ENCODE data around the gene PLA2G3. TPM values are rescaled to one million over a fixed set of nuclear protein-coding genes. Genes with fewer than 3 reads are reported as not detected.

The PLA2G3 gene
- total and polyA plus RNA-seq, 4 experiments from 2014 or later, result not detected

DNA sequence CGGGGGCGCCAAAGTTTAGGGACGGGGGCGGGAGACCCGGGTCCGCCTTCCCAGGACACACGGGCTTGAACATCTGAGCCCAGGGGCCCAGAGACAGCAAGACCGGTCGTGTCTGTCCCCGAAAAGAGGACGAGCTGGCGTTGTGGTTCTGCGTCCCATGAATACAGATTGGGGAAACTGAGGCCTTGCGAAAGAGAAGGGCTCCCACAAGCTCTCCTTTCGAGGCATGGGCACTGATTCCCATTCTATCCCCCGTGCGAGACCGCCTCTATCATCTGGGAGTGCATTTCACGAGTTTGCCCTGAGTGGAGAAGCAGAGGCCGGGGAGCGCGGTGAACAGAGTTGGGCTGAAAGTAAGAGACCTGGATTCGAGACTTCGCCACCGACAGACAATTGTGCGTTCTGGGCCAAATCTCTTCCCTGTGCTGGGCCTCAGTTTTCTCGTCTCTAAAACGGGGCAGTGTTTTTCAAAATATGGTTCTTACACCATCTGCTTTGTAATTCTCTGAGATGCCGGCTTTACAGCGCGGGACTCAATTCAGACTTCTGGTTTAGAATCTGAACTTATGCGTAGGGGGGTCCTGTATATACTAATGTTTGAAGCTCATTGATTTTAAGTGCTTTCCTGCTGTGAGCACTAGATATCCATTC is 20.1 kb upstream of the PLA2G3 start:
- Mint-ChIP-seq H3K9me3 (no peaks in the 10 kb centered on the region), H3K4me3 (peak overlapping the region; percentile 96 to 100 (median 99)), H3K36me3 (peaks cover 4 to 18% of the 10 kb centered on the region in 2 donors), H3K27ac (peak overlapping the region; percentile 89 to 100 (median 99)), H3K27me3 (peaks cover 0 to 1% of the 10 kb centered on the region in 2 donors), H3K4me1 (peaks cover 25 to 46% (median 31%) of the 10 kb centered on the region in 4 donors)
- DNase-seq, result peak in 3 of 5 donors; percentile 2 to 14 (median 12)
- CTCF ChIA-PET (ENCODE audit: partially characterized antibody), result interaction anchor here (0.9 to 2.7 kb wide), 5 partner anchors 49 to 153 kb away, joined by 3 to 13 read pairs (median 4); partner anchors contain the start of gene LIMK2
- H3K27ac ChIP-seq (ENCODE audit: low read depth, low read length), result peak overlapping the region; percentile 79
- H3K27me3 ChIP-seq (ENCODE audit: insufficient read depth, low read length), result no peaks in the 10 kb centered on the region
- H3K9me3 ChIP-seq (ENCODE audit: control insufficient read depth in 1 of 2, low read length in 2 of 2), result no peaks in the 10 kb centered on the region
- peaks cover 23% of the 10 kb centered on the region for H3K4me1 ChIP-seq (ENCODE audit: insufficient read depth, low read length)
- intact Hi-C loops (cut with micrococcal nuclease), result loop anchor here (2.0 to 5.0 kb wide), 2 partner anchors 52 to 53 kb away; partner anchors contain the start of genes LIMK2 and SELENOM
- POLR2A ChIA-PET (ENCODE audit: partially characterized antibody), result interaction anchor here (0.6 to 4.3 kb wide), 13 partner anchors 11 to 736 kb away, joined by 3 to 37 read pairs (median 4); partner anchors contain the start of genes LIMK2, MORC2, PIK3IP1 and SELENOM
- H3K4me3 ChIP-seq (ENCODE audit: low read length in 2 of 2), result peak overlapping the region; percentile 71 to 90
- no peaks in the 10 kb centered on the region for H3K36me3 ChIP-seq (ENCODE audit: insufficient read depth, low read length)

DNA sequence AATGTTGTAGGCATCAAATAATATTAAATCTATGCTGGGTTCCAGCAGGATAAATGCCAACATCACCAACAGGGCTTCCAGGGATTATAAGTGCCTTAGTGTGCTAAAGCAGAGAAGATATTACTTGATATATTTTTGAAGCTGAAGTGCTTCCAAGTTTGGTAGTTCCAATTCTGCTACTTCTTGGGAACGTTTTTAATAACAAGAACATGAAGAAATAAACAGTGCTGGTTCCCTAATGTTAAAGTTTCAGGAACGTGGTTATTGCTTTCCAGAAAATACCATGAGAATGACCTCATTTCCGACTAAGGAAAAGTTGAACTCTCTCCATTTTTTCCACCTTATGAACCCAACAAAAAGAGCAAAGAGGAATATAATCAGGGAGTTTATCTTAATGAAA is 15.1 kb upstream of the PLA2G3 start:
- Histone ChIP-seq H3K27ac (ENCODE audit: low read depth, low read length) (no peak overlapping the region), H3K27me3 (ENCODE audit: insufficient read depth, low read length) (no peaks in the 10 kb centered on the region), H3K9me3 (ENCODE audit: control insufficient read depth in 1 of 2, low read length in 2 of 2) (no peaks in the 10 kb centered on the region), H3K4me1 (ENCODE audit: insufficient read depth, low read length) (peaks cover 1% of the 10 kb centered on the region), H3K4me3 (ENCODE audit: low read length in 2 of 2) (no peak overlapping the region), H3K36me3 (ENCODE audit: insufficient read depth, low read length) (no peaks in the 10 kb centered on the region)
- H3K36me3 Mint-ChIP-seq, result peaks cover 0 to 2% of the 10 kb centered on the region in 2 donors
- ChIA-PET POLR2A (ENCODE audit: partially characterized antibody) (interaction anchor here (0.8 kb wide), 1 partner anchor 48 kb away, joined by 3 read pairs; the partner anchor contains the start of gene SELENOM), CTCF (ENCODE audit: partially characterized antibody) (no interaction called here)
- no peak overlapping the region for H3K27ac Mint-ChIP-seq
- intact Hi-C loops (cut with micrococcal nuclease), result no loop called here
- peak overlapping the region in 1 of 8 donors; percentile 36 for H3K4me3 Mint-ChIP-seq
- no peaks in the 10 kb centered on the region for H3K9me3 Mint-ChIP-seq
- DNase-seq, result no peak
- peaks cover 3 to 5% of the 10 kb centered on the region in 2 donors for H3K27me3 Mint-ChIP-seq
- H3K4me1 Mint-ChIP-seq, result peaks cover 0 to 13% (median 7%) of the 10 kb centered on the region in 4 donors

DNA sequence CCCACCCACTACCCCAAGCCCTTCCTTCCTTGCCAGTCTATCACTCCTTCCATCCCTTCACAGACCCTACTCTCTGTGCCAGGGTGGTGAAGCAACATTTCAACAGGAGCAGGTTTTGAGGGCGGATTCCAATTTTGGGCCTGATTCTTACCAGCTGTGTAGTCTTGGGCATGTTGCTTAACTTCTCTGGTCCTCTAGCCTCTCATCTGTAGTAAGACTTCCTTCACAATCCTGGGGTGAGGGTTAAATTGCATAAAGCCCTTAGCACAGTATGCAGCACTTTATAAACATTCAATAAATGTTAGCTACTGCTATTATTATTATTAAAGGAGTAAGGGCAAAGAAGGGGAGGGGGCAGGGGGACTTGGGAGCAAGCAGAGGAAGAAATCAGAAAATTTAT is 14.7 kb upstream of the PLA2G3 start:
- Histone ChIP-seq H3K4me3 (ENCODE audit: low read length in 2 of 2) (no peak overlapping the region), H3K4me1 (ENCODE audit: insufficient read depth, low read length) (no peaks in the 10 kb centered on the region), H3K9me3 (ENCODE audit: control insufficient read depth in 1 of 2, low read length in 2 of 2) (no peaks in the 10 kb centered on the region), H3K27ac (ENCODE audit: low read depth, low read length) (no peak overlapping the region), H3K27me3 (ENCODE audit: insufficient read depth, low read length) (no peaks in the 10 kb centered on the region), H3K36me3 (ENCODE audit: insufficient read depth, low read length) (no peaks in the 10 kb centered on the region)
- ChIA-PET CTCF (ENCODE audit: partially characterized antibody) (no interaction called here), POLR2A (ENCODE audit: partially characterized antibody) (no interaction called here)
- DNase-seq, result no peak
- H3K36me3 Mint-ChIP-seq, result peaks cover 0 to 1% of the 10 kb centered on the region in 2 donors
- no peak overlapping the region for H3K4me3 Mint-ChIP-seq
- peaks cover 4 to 6% of the 10 kb centered on the region in 2 donors for H3K27me3 Mint-ChIP-seq
- H3K27ac Mint-ChIP-seq, result no peak overlapping the region
- H3K9me3 Mint-ChIP-seq, result no peaks in the 10 kb centered on the region
- intact Hi-C loops (cut with micrococcal nuclease), result no loop called here
- peaks cover 0 to 11% (median 4%) of the 10 kb centered on the region in 4 donors for H3K4me1 Mint-ChIP-seq

DNA sequence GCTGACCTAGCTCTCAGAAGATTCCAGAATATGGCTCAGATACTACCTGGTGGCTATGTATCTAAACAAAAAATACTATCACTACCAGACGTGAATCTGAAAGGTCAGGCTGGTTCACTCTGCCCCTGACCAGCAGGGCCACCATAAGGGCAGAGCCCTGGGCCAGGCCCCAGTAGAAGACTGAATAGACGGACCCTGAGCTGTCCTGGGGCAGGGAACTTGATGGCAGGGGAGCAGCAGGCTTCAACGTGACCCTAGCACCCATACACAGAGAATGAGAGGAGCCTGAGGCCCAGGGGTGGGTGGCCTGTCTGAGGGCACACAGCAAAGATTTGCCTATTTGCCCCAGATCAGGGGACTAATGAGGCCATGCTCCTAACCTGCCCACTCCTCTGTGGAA is 13.0 kb upstream of the PLA2G3 start:
- Mint-ChIP-seq H3K4me3 (no peak overlapping the region), H3K4me1 (no peaks in the 10 kb centered on the region), H3K27me3 (peaks cover 6 to 7% of the 10 kb centered on the region in 2 donors), H3K9me3 (no peaks in the 10 kb centered on the region), H3K27ac (no peak overlapping the region), H3K36me3 (no peaks in the 10 kb centered on the region)
- intact Hi-C loops (cut with micrococcal nuclease), result no loop called here
- no peaks in the 10 kb centered on the region for H3K9me3 ChIP-seq (ENCODE audit: control insufficient read depth in 1 of 2, low read length in 2 of 2)
- H3K4me3 ChIP-seq (ENCODE audit: low read length in 2 of 2), result no peak overlapping the region
- ChIA-PET CTCF (ENCODE audit: partially characterized antibody) (no interaction called here), POLR2A (ENCODE audit: partially characterized antibody) (no interaction called here)
- DNase-seq, result no peak
- no peaks in the 10 kb centered on the region for H3K4me1 ChIP-seq (ENCODE audit: insufficient read depth, low read length)
- no peak overlapping the region for H3K27ac ChIP-seq (ENCODE audit: low read depth, low read length)
- no peaks in the 10 kb centered on the region for H3K36me3 ChIP-seq (ENCODE audit: insufficient read depth, low read length)
- H3K27me3 ChIP-seq (ENCODE audit: insufficient read depth, low read length), result no peaks in the 10 kb centered on the region

DNA sequence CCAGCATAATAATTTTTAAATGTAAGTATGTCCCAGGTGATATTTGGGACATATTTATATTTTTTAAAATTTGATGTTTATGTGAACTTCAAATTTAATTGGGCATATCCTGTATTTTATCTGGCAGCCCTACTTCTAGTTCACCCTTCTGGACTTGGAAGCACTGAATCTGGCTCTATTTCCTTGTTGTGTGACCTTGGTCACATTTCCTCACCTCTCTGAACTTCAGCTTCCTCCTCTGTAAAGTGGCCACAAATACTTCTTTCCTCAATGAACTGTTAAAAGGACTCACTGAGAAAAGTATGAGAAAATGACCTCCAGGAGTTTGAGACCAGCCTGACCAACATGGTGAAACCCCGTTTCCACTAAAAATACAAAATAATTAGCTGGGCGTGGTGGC is 11.6 kb upstream of the PLA2G3 start:
- Histone ChIP-seq H3K4me3 (ENCODE audit: low read length in 2 of 2) (no peak overlapping the region), H3K4me1 (ENCODE audit: insufficient read depth, low read length) (no peaks in the 10 kb centered on the region), H3K27me3 (ENCODE audit: insufficient read depth, low read length) (no peaks in the 10 kb centered on the region), H3K36me3 (ENCODE audit: insufficient read depth, low read length) (no peaks in the 10 kb centered on the region), H3K9me3 (ENCODE audit: control insufficient read depth in 1 of 2, low read length in 2 of 2) (no peaks in the 10 kb centered on the region), H3K27ac (ENCODE audit: low read depth, low read length) (no peak overlapping the region)
- POLR2A ChIA-PET (ENCODE audit: partially characterized antibody), result no interaction called here
- Mint-ChIP-seq H3K27me3 (peaks cover 6 to 7% of the 10 kb centered on the region in 2 donors), H3K9me3 (peaks cover 0 to 9% (median 1%) of the 10 kb centered on the region in 8 donors), H3K4me3 (no peak overlapping the region), H3K36me3 (no peaks in the 10 kb centered on the region), H3K27ac (no peak overlapping the region), H3K4me1 (no peaks in the 10 kb centered on the region)
- DNase-seq, result no peak
- CTCF ChIA-PET (ENCODE audit: partially characterized antibody), result no interaction called here
- intact Hi-C loops (cut with micrococcal nuclease), result no loop called here

DNA sequence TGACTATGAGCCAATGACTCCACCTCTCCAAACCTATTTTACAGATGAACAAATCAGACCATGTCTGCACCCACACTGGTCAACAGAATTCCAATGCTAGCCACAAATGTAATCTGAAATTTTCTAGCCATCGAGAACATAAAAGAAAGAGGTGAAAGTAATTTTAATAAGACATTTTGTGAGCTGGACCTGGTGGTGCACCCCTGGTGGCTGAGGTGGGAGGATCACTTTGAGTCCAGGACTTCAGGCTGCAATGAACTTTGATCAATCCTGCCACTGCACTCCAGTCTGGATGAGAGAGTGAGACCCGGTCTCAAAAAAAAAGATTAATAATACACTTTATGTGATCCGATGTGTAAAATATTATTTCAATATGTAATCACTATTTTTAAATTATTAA is 10.3 kb upstream of the PLA2G3 start:
- Histone ChIP-seq H3K27me3 (ENCODE audit: insufficient read depth, low read length) (no peaks in the 10 kb centered on the region), H3K36me3 (ENCODE audit: insufficient read depth, low read length) (no peaks in the 10 kb centered on the region), H3K4me3 (ENCODE audit: low read length in 2 of 2) (no peak overlapping the region), H3K4me1 (ENCODE audit: insufficient read depth, low read length) (no peaks in the 10 kb centered on the region), H3K27ac (ENCODE audit: low read depth, low read length) (no peak overlapping the region), H3K9me3 (ENCODE audit: control insufficient read depth in 1 of 2, low read length in 2 of 2) (no peaks in the 10 kb centered on the region)
- ChIA-PET POLR2A (ENCODE audit: partially characterized antibody) (no interaction called here), CTCF (ENCODE audit: partially characterized antibody) (no interaction called here)
- no peak overlapping the region for H3K27ac Mint-ChIP-seq
- H3K27me3 Mint-ChIP-seq, result peaks cover 5 to 7% of the 10 kb centered on the region in 2 donors
- intact Hi-C loops (cut with micrococcal nuclease), result no loop called here
- no peak for DNase-seq
- H3K9me3 Mint-ChIP-seq, result peaks cover 0 to 10% (median 1%) of the 10 kb centered on the region in 8 donors
- no peak overlapping the region for H3K4me3 Mint-ChIP-seq
- no peaks in the 10 kb centered on the region for H3K4me1 Mint-ChIP-seq
- no peaks in the 10 kb centered on the region for H3K36me3 Mint-ChIP-seq

DNA sequence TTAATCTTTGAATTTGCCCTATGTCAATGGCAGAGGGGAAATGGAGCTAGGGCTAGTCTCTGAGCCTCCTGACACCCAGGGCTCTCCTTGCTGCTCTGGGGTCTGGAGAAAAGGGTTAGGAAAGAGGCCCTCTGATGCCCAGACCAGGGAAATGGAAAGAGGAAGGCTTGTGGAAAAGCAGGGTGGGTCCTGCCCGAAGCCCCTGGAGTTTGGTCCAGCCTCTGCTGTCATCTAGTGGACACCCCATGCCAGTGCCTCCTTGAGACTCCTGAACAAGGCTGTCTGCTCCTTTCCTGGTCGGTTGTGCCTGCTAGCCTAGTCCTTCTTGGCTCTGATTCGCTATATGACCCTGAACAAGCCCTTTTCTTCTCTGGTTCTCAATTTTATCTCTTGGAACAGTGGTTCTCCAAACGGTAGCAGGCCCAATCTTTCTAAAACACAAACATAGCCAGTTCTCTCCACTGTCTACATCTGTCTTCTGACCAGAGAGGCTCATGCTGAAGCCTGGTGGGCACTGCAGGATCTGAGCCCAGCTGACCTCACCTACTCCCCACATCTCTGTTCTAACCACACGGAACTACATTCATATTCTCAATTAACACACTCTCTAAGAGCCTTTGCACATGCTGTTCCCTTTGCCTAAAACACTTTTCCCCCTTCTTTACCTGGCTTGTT is 8.8 kb upstream of the PLA2G3 start:
- H3K9me3 ChIP-seq (ENCODE audit: control insufficient read depth in 1 of 2, low read length in 2 of 2), result no peaks in the 10 kb centered on the region
- ChIA-PET CTCF (ENCODE audit: partially characterized antibody) (interaction anchor here (1.0 kb wide), 2 partner anchors 62 to 202 kb away, joined by 3 read pairs; no protein-coding TSS in a partner anchor), POLR2A (ENCODE audit: partially characterized antibody) (interaction anchor here (2.1 kb wide), 1 partner anchor 10 kb away, joined by 6 read pairs; the partner anchor contains the start of gene RNF185)
- H3K4me1 ChIP-seq (ENCODE audit: insufficient read depth, low read length), result no peaks in the 10 kb centered on the region
- Mint-ChIP-seq H3K4me1 (no peaks in the 10 kb centered on the region), H3K27me3 (peaks cover 5 to 7% of the 10 kb centered on the region in 2 donors), H3K9me3 (peaks cover 0 to 15% (median 1%) of the 10 kb centered on the region in 8 donors), H3K4me3 (no peak overlapping the region), H3K36me3 (no peaks in the 10 kb centered on the region), H3K27ac (no peak overlapping the region)
- H3K36me3 ChIP-seq (ENCODE audit: insufficient read depth, low read length), result no peaks in the 10 kb centered on the region
- H3K27ac ChIP-seq (ENCODE audit: low read depth, low read length), result no peak overlapping the region
- intact Hi-C loops (cut with micrococcal nuclease), result no loop called here
- H3K27me3 ChIP-seq (ENCODE audit: insufficient read depth, low read length), result no peaks in the 10 kb centered on the region
- no peak overlapping the region for H3K4me3 ChIP-seq (ENCODE audit: low read length in 2 of 2)
- DNase-seq, result peak in 3 of 5 donors; percentile 12 to 15 (median 14)

Data from CD4-positive, alpha-beta memory T cell (primary cell).